H9 (cell line): ENCODE measurements around the gene GRID1. TPM values are rescaled to one million over a fixed set of nuclear protein-coding genes. Genes with fewer than 3 reads are reported as not detected.

Source experiments
- DNase-seq: peaks from one replicate; pipeline ENCODE4 v3.0.0-alpha.2; 2017
- H2AFZ ChIP-seq: one replicate; pipeline ENCODE4 v1.6.1; 2013; ENCODE audit warnings: mild to moderate bottlenecking, low read length, control low read depth, moderate library complexity
- H2AK5ac ChIP-seq: 2 replicates; pipeline ENCODE4 v1.6.1; 2013; ENCODE audit warnings: low read length, control low read depth, mixed read lengths; ENCODE audit not compliant: insufficient read length
- H2BK120ac ChIP-seq: one replicate; pipeline ENCODE4 v1.6.1; 2013; ENCODE audit warnings: low read depth, mild to moderate bottlenecking, low read length, control low read depth, inconsistent platforms; ENCODE audit not compliant: poor library complexity, severe bottlenecking
- H2BK12ac ChIP-seq: 2 replicates; pipeline ENCODE4 v1.6.1; 2013; ENCODE audit warnings: low read length, control low read depth, mixed read lengths, low read depth; ENCODE audit not compliant: insufficient read length
- H2BK15ac ChIP-seq: 2 replicates; pipeline ENCODE4 v1.6.1; 2013; ENCODE audit warnings: low read depth, low read length, control low read depth
- H2BK20ac ChIP-seq: one replicate; pipeline ENCODE4 v1.6.1; 2013; ENCODE audit warnings: low read depth, mild to moderate bottlenecking, low read length, control low read depth, inconsistent platforms; ENCODE audit not compliant: poor library complexity, severe bottlenecking
- H2BK5ac ChIP-seq: 2 replicates; pipeline ENCODE4 v1.6.1; 2013; ENCODE audit warnings: low read length, control low read depth, mixed read lengths; ENCODE audit not compliant: insufficient read length
- H3K14ac ChIP-seq: 2 replicates; pipeline ENCODE4 v1.6.1; 2013; ENCODE audit warnings: low read length, control low read depth; ENCODE audit not compliant: insufficient read depth
- H3K18ac ChIP-seq: 2 replicates; pipeline ENCODE4 v1.6.1; 2013; ENCODE audit warnings: low read depth, mild to moderate bottlenecking, mixed read lengths, low read length, control low read depth; ENCODE audit not compliant: insufficient read length
- H3K23ac ChIP-seq: 2 replicates; pipeline ENCODE4 v1.6.1; 2013; ENCODE audit warnings: low read length, control low read depth, mixed read lengths, low read depth; ENCODE audit not compliant: insufficient read length
- H3K23me2 ChIP-seq: 2 replicates; pipeline ENCODE4 v1.6.1; 2013; ENCODE audit warnings: low read depth, mild to moderate bottlenecking, mixed read lengths, low read length, control low read depth; ENCODE audit not compliant: insufficient read length, poor library complexity, severe bottlenecking
- H3K27ac ChIP-seq: 2 replicates; pipeline ENCODE4 v1.5.1; 2013; ENCODE audit warnings: low read length, control low read depth, mixed read lengths, low read depth; ENCODE audit not compliant: insufficient read length
- H3K27me3 ChIP-seq: 2 replicates; pipeline ENCODE4 v1.6.1; 2013; ENCODE audit warnings: low read length, control low read depth, inconsistent platforms; ENCODE audit not compliant: insufficient read depth
- H3K4ac ChIP-seq: 2 replicates; pipeline ENCODE4 v1.6.1; 2013; ENCODE audit warnings: low read depth, mild to moderate bottlenecking, control low read depth, inconsistent platforms, low read length, moderate library complexity
- H3K4me1 ChIP-seq: 2 replicates; pipeline ENCODE4 v1.6.1; 2013; ENCODE audit warnings: low read length, control low read depth, inconsistent platforms; ENCODE audit not compliant: insufficient read depth
- H3K4me2 ChIP-seq: 2 replicates; pipeline ENCODE4 v1.6.1; 2013; ENCODE audit warnings: low read length, control low read depth, mixed read lengths; ENCODE audit not compliant: insufficient read length, insufficient read depth
- H3K56ac ChIP-seq: 2 replicates; pipeline ENCODE4 v1.6.1; 2013; ENCODE audit warnings: low read depth, mild to moderate bottlenecking, mixed read lengths, low read length, control low read depth; ENCODE audit not compliant: insufficient read length
- H3K79me1 ChIP-seq: 2 replicates; pipeline ENCODE4 v1.6.1; 2013; ENCODE audit warnings: low read depth, mild to moderate bottlenecking, moderate library complexity, low read length, control low read depth, inconsistent platforms; ENCODE audit not compliant: insufficient read depth, poor library complexity, severe bottlenecking
- H3K79me2 ChIP-seq: 2 replicates; pipeline ENCODE4 v1.6.1; 2013; ENCODE audit warnings: low read length, control low read depth, inconsistent platforms; ENCODE audit not compliant: insufficient read depth
- H3K9ac ChIP-seq: 2 replicates; pipeline ENCODE4 v1.6.1; 2013; ENCODE audit warnings: low read length, control low read depth, mixed read lengths; ENCODE audit not compliant: insufficient read length; ENCODE audit errors: extremely low read depth
- H3K9me3 ChIP-seq: one replicate; pipeline ENCODE4 v1.6.1; 2013; ENCODE audit warnings: low read depth, low read length, inconsistent platforms; ENCODE audit not compliant: control insufficient read depth
- H3T11ph ChIP-seq: one replicate; pipeline ENCODE4 v1.6.1; 2013; ENCODE audit warnings: mild to moderate bottlenecking, low read length, control low read depth, inconsistent platforms
- H4K20me1 ChIP-seq: one replicate; pipeline ENCODE4 v1.6.1; 2013; ENCODE audit not compliant: control insufficient read depth, insufficient read length, insufficient read depth
- H4K5ac ChIP-seq: 2 replicates; pipeline ENCODE4 v1.6.1; 2013; ENCODE audit warnings: low read depth, mild to moderate bottlenecking, mixed read lengths, low read length, control low read depth; ENCODE audit not compliant: insufficient read length
- H4K8ac ChIP-seq: replicated peaks from 2 replicates; pipeline ENCODE4 v1.6.1; 2013; ENCODE audit warnings: low read length, control low read depth, mixed read lengths, low read depth; ENCODE audit not compliant: insufficient read length
- H4K91ac ChIP-seq: 2 replicates; pipeline ENCODE4 v1.6.1; 2013; ENCODE audit warnings: low read depth, mild to moderate bottlenecking, moderate library complexity, mixed read lengths, low read length, control low read depth; ENCODE audit not compliant: insufficient read length
- H3K27ac Mint-ChIP-seq, 3 experiments: 2 replicates in 2 of 3; 3 replicates in 1 of 3; pipeline ENCODE4 v1.8.0; 2020 to 2021; ENCODE audit warnings: mixed read lengths in 3 of 3, mild to moderate bottlenecking in 1 of 3, moderate library complexity in 1 of 3
- H3K27me3 Mint-ChIP-seq: 2 replicates; pipeline ENCODE4 v1.8.0; 2021; ENCODE audit warnings: low read depth, mild to moderate bottlenecking, moderate library complexity, mixed read lengths
- H3K36me3 Mint-ChIP-seq, 3 experiments: 2 replicates in 2 of 3; 3 replicates in 1 of 3; pipeline ENCODE4 v1.8.0; 2020 to 2021; ENCODE audit warnings: low read depth in 3 of 3, mixed read lengths in 3 of 3; ENCODE audit not compliant: insufficient read depth in 1 of 3
- H3K4me1 Mint-ChIP-seq, 2 experiments: 2 replicates each; pipeline ENCODE4 v1.8.0; 2020; ENCODE audit warnings: mixed read lengths in 2 of 2
- H3K4me3 Mint-ChIP-seq, 2 experiments: 2 replicates in 1 of 2; 3 replicates in 1 of 2; pipeline ENCODE4 v1.8.0; 2020 to 2021; ENCODE audit warnings: mild to moderate bottlenecking in 2 of 2, mixed read lengths in 2 of 2, moderate library complexity in 1 of 2
- H3K9me3 Mint-ChIP-seq, 2 experiments: 2 replicates in 1 of 2; 3 replicates in 1 of 2; pipeline ENCODE4 v1.8.0; 2020; ENCODE audit warnings: mild to moderate bottlenecking in 2 of 2, mixed read lengths in 2 of 2, moderate library complexity in 1 of 2
- WGBS: extraction: QIAGEN DNeasy Blood & Tissue Kit; methylation state at CpG from one replicate; pipeline ENCODE4 v1.1.7; 2013; ENCODE audit warnings: missing lambda C conversion rate, low lambda C conversion rate, mixed read lengths; ENCODE audit not compliant: insufficient read length; ENCODE audit errors: extremely low coverage; 5-methylcytosine and 5-hydroxymethylcytosine counted together
- total RNA-seq: library from RNA; stranded (reverse); gene quantifications from 2 replicates; pipeline ENCODE4 v1.2.1, GENCODE V29; 2021
- TF ChIP-seq, protein P1 (sequence below): fragments of 200-600 bp; sonication (generic); conservative IDR thresholded peaks from 3 replicates; pipeline ENCODE4 v1.8.0; 2021; ENCODE audit warnings: antibody characterized with exemption, mild to moderate bottlenecking

The GRID1 gene
- total RNA-seq, 1 experiment from 2014 or later, result 0.35 TPM

DNA sequence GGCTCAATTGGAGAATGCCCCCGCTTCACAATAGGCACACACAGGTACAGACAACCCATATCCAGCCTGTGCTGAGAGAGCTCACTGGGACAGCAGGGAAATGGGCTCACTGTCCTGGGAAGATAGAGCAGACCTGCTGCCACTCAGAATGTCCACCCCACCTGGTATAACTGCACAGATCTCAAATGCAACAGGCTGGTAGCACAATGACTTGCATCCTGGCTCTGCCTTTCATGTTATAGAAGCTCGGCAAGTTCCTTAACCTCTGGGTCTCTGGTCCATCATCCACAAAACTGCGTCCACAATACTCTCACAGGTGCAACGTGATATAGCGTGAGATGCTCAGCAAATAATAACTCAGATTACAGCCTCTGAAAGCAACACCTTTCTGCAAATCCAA lies 295.4 kb downstream of the GRID1 start:
- TF ChIP-seq, protein P1, sequence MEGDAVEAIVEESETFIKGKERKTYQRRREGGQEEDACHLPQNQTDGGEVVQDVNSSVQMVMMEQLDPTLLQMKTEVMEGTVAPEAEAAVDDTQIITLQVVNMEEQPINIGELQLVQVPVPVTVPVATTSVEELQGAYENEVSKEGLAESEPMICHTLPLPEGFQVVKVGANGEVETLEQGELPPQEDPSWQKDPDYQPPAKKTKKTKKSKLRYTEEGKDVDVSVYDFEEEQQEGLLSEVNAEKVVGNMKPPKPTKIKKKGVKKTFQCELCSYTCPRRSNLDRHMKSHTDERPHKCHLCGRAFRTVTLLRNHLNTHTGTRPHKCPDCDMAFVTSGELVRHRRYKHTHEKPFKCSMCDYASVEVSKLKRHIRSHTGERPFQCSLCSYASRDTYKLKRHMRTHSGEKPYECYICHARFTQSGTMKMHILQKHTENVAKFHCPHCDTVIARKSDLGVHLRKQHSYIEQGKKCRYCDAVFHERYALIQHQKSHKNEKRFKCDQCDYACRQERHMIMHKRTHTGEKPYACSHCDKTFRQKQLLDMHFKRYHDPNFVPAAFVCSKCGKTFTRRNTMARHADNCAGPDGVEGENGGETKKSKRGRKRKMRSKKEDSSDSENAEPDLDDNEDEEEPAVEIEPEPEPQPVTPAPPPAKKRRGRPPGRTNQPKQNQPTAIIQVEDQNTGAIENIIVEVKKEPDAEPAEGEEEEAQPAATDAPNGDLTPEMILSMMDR, result no peak
- H3K4me2 ChIP-seq, result no peak overlapping the region
- H2AK5ac ChIP-seq, result no peak overlapping the region
- Mint-ChIP-seq H3K36me3 (no peaks in the 10 kb centered on the region; a peak in 1 of 7 replicates), H3K4me1 (no peaks in the 10 kb centered on the region), H3K9me3 (no peaks in the 10 kb centered on the region), H3K27ac (no peak overlapping the region), H3K4me3 (no peak overlapping the region), H3K27me3 (peaks cover 2% of the 10 kb centered on the region)
- no peak overlapping the region for H2BK5ac ChIP-seq
- no peaks in the 10 kb centered on the region for H4K20me1 ChIP-seq
- H3K9ac ChIP-seq, result no peak overlapping the region
- no peak overlapping the region for H4K8ac ChIP-seq
- H3K27ac ChIP-seq, result no peak overlapping the region
- no peak overlapping the region for H3T11ph ChIP-seq
- H3K56ac ChIP-seq, result no peak overlapping the region
- H3K23ac ChIP-seq, result no peak overlapping the region
- no peak for DNase-seq
- H2BK120ac ChIP-seq, result no peak overlapping the region
- H3K79me2 ChIP-seq, result no peaks in the 10 kb centered on the region
- H3K4me1 ChIP-seq, result no peaks in the 10 kb centered on the region
- no peak overlapping the region for H2BK20ac ChIP-seq
- H4K91ac ChIP-seq, result no peak overlapping the region
- H4K5ac ChIP-seq, result no peak overlapping the region
- no peaks in the 10 kb centered on the region for H3K79me1 ChIP-seq
- H3K23me2 ChIP-seq, result no peaks in the 10 kb centered on the region
- no peaks in the 10 kb centered on the region for H3K27me3 ChIP-seq
- WGBS, result no CpG with 5 or more reads among the region's 5 CpGs
- H3K4ac ChIP-seq, result no peak overlapping the region
- H2BK15ac ChIP-seq, result no peak overlapping the region
- H2AFZ ChIP-seq, result no peak overlapping the region
- no peak overlapping the region for H2BK12ac ChIP-seq
- H3K9me3 ChIP-seq, result no peaks in the 10 kb centered on the region
- no peak overlapping the region for H3K18ac ChIP-seq
- no peak overlapping the region for H3K14ac ChIP-seq
